Cardiac muscle cell (in vitro differentiated cells and primary cell): ENCODE data around the gene ABCB8. TPM values are rescaled to one million over a fixed set of nuclear protein-coding genes. Genes with fewer than 3 reads are reported as not detected.

Experiments used
- DNase-seq, 2 donors: peaks; one replicate each; pipeline versions ENCODE4 v3.0.0 to v3.0.0-alpha.2; 2010 to 2017; ENCODE audit warnings: low read depth in 1 of 2, low spot score in 1 of 2
- H3K27ac ChIP-seq: fragments of 200-600 bp; sonication (generic); 2 replicates; pipeline ENCODE4 v1.5.1; 2016
- H3K27me3 ChIP-seq: fragments of 200-600 bp; sonication (generic); 2 replicates; pipeline ENCODE4 v1.6.0; 2016; ENCODE audit warnings: control low read depth
- H3K36me3 ChIP-seq: fragments of 200-600 bp; sonication (generic); 2 replicates; pipeline ENCODE4 v1.5.1; 2016; ENCODE audit warnings: control low read depth
- H3K4me1 ChIP-seq: fragments of 200-600 bp; sonication (generic); 2 replicates; pipeline ENCODE4 v1.8.1; 2017; ENCODE audit warnings: low read depth, mild to moderate bottlenecking, mixed run types
- H3K4me3 ChIP-seq: fragments of 200-600 bp; sonication (generic); 2 replicates; pipeline ENCODE4 v1.5.1; 2016; ENCODE audit warnings: mild to moderate bottlenecking
- H3K9me3 ChIP-seq: fragments of 200-600 bp; sonication (generic); 2 replicates; pipeline ENCODE4 v1.5.1; 2017; ENCODE audit warnings: low read depth, mild to moderate bottlenecking, control low read depth
- polyA plus RNA-seq: library from polyadenylated mRNA; unstranded; fragments of >200 nt; fragmentation: Nextera tagmentation; extraction: Ambion mirVana; gene quantifications from 2 replicates; pipeline ENCODE4 v1.2.1, GENCODE V29; 2016
- total RNA-seq: library from RNA; depleted of rRNA; stranded (reverse); fragments of >200 nt; gene quantifications from 2 replicates; pipeline ENCODE4 v1.2.3, GENCODE V29; 2016
- TF ChIP-seq, protein P1 (sequence below): IDR thresholded peaks from 2 replicates; pipeline ENCODE4 v1.5.1; 2012; ENCODE audit warnings: low read depth, mild to moderate bottlenecking, low read length

ABCB8 gene
- total and polyA plus RNA-seq, 2 experiments from 2014 or later = 20.4 to 29.2 TPM

DNA sequence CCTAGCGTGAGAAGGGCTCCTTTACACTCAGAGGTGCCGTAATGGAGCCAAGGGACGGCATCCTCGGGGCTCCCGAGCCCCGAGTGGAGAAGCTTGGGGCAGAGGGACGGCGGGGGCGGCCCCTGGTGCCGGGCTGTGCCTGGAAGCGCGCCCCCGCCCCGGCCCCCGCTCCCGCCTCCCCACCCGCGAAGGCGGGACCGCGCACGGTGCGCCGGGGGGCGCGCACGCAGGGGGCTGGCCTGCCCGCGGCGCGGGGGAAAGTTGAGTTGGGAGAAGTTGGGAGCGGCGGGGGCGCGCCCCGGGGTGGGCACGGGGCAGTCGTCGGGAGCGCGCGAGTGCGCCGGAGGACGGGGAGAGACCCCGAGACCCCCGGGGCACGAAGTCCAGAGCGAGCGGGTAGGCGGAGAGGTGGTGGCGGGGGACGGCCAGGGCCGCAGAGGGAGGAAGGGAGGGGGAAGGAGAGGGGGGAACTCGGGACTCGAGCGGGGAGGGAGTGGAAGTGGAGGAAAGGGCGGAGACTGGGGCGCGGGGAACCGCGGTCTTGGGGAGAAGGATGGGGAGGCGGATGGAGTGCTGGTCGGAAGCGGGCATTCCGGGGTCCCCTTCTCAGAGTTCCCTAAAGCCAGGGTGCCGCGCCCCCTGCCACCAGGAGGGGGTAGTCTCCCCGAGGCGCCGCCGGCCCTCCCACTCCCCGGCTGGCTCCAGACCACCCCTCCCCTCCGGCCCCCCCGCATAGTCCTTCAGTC, 31.3 kb downstream of the ABCB8 start, which contains the start of gene SLC4A2:
Gene SLC4A2, plus strand, starts transcription at position 223 of the 746 bp plus-strand sequence. CDS start 2,399 bp downstream, outside the sequence.
- H3K4me1 ChIP-seq = peaks cover 31% of the 10 kb centered on the region
- H3K27ac ChIP-seq = peak within 1 kb of the TSS; percentile 95
- DNase-seq = peak; percentile 75 to 80
- no peaks in the 10 kb centered on the region for H3K9me3 ChIP-seq
- peaks cover 2% of the 10 kb centered on the region for H3K36me3 ChIP-seq
- H3K4me3 ChIP-seq = peak within 1 kb of the TSS; percentile 87
- H3K27me3 ChIP-seq = no peaks in the 10 kb centered on the region
- TF ChIP-seq, protein P1, sequence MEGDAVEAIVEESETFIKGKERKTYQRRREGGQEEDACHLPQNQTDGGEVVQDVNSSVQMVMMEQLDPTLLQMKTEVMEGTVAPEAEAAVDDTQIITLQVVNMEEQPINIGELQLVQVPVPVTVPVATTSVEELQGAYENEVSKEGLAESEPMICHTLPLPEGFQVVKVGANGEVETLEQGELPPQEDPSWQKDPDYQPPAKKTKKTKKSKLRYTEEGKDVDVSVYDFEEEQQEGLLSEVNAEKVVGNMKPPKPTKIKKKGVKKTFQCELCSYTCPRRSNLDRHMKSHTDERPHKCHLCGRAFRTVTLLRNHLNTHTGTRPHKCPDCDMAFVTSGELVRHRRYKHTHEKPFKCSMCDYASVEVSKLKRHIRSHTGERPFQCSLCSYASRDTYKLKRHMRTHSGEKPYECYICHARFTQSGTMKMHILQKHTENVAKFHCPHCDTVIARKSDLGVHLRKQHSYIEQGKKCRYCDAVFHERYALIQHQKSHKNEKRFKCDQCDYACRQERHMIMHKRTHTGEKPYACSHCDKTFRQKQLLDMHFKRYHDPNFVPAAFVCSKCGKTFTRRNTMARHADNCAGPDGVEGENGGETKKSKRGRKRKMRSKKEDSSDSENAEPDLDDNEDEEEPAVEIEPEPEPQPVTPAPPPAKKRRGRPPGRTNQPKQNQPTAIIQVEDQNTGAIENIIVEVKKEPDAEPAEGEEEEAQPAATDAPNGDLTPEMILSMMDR = peak; percentile 50

DNA sequence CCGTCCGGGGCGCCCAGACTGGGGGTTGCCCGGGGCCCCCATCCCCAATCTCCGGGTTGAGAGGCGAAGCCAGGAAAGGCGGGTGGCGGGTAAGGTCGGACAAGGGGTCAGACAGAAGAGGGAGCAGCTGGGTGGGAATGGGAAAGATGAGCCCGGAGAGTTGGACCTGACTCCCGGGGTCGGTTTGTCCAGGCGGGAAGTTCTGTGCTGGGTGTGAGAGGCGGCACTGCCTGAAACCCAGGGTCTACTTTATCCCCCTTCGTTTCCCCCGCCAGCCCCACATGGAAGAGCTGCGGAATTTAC, 31.8 kb downstream of the ABCB8 start:
- H3K4me3 ChIP-seq = peak overlapping the region; percentile 87
- H3K9me3 ChIP-seq = no peaks in the 10 kb centered on the region
- DNase-seq = no peak
- H3K4me1 ChIP-seq = peaks cover 31% of the 10 kb centered on the region
- H3K36me3 ChIP-seq = peaks cover 8% of the 10 kb centered on the region
- no peaks in the 10 kb centered on the region for H3K27me3 ChIP-seq
- H3K27ac ChIP-seq = peak overlapping the region; percentile 95
- TF ChIP-seq, protein P1 = no peak

DNA sequence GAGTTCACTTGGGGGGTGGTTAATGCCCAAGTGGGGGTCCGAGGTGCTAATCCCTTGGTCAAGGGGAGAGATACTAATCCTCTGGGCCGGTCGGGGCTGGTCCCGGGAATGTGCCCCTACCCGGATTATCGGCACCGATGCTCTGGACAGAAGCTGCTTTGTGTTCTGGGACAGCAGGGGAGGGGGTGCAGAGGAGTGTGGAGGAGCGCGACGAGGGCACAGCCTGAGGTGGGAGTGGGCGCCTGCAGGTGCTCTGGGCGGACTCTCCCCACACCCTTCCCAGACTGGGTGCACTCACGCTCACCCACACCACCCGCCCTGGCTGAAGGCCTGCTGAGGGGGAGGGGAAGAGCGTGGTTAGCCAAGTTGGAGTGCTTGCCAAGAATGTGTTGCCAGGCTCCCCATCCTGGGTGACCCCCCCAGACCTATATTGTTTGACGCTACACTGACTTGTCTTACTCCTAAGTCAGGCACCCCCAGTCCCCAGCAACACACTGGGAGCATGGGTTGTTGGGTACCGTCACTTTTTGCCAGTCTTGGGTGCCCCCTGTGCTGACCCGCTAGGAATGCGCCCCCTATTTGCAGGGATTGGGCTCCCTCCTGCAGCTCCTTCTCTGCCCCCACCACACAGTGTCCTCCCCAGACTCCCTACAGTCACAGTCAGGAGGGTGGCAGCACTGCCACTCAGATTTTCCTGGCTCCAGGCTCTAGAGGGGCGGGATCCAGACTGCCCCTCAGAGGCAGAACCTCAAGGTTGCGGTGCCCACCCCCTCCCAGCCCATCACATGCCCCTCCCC, 32.4 kb downstream of the ABCB8 start:
- DNase-seq = peak in 1 of 2 donors; percentile 55
- peaks cover 13% of the 10 kb centered on the region for H3K36me3 ChIP-seq
- peak overlapping the region; percentile 87 for H3K4me3 ChIP-seq
- TF ChIP-seq, protein P1 = peak; percentile 13
- H3K9me3 ChIP-seq = no peaks in the 10 kb centered on the region
- peak overlapping the region; percentile 34 for H3K27ac ChIP-seq
- no peaks in the 10 kb centered on the region for H3K27me3 ChIP-seq
- peaks cover 31% of the 10 kb centered on the region for H3K4me1 ChIP-seq

GRCh38 chr7:151061213-151062110, 33.2 kb downstream of the ABCB8 start:
- no peaks in the 10 kb centered on the region for H3K27me3 ChIP-seq
- H3K36me3 ChIP-seq = peaks cover 14% of the 10 kb centered on the region
- peak overlapping the region; percentile 12 for H3K4me3 ChIP-seq
- H3K9me3 ChIP-seq = no peaks in the 10 kb centered on the region
- peaks cover 31% of the 10 kb centered on the region for H3K4me1 ChIP-seq
- TF ChIP-seq, protein P1 = no peak
- H3K27ac ChIP-seq = peak overlapping the region; percentile 34
- peak in 1 of 2 donors; percentile 30 for DNase-seq

- Histone ChIP-seq H3K4me3 (peak overlapping the region; percentile 12), H3K27ac (peak overlapping the region; percentile 34), H3K27me3 (no peaks in the 10 kb centered on the region), H3K4me1 (peaks cover 27% of the 10 kb centered on the region), H3K36me3 (peaks cover 20% of the 10 kb centered on the region), H3K9me3 (no peaks in the 10 kb centered on the region)
- TF ChIP-seq, protein P1 = no peak
- no peak for DNase-seq
Measured at GRCh38 chr7:151062111-151062398, 33.8 kb downstream of the ABCB8 start.
